Astrocyte of the spinal cord (primary cell): ENCODE results near the gene APBB1IP.

Experiments
- DNase-seq: peaks from one replicate; pipeline ENCODE4 v3.0.0; 2011; ENCODE audit warnings: low read depth, low spot score
- H3K4me3 ChIP-seq: 2 replicates; pipeline ENCODE4 v1.5.1; 2011; ENCODE audit warnings: low read depth, mild to moderate bottlenecking, low read length, moderate library complexity
- in situ Hi-C: cut with HindIII; loops from 2 replicates; pipeline ENCODE4 v1.10.0; 2017; ENCODE audit warnings: low sequenced_read_pairs
- TF ChIP-seq, protein P1 (sequence below): IDR thresholded peaks from 2 replicates; pipeline ENCODE4 v1.5.1; 2012; ENCODE audit warnings: low read depth, mild to moderate bottlenecking, low read length, inconsistent platforms

Gene APBB1IP

DNA sequence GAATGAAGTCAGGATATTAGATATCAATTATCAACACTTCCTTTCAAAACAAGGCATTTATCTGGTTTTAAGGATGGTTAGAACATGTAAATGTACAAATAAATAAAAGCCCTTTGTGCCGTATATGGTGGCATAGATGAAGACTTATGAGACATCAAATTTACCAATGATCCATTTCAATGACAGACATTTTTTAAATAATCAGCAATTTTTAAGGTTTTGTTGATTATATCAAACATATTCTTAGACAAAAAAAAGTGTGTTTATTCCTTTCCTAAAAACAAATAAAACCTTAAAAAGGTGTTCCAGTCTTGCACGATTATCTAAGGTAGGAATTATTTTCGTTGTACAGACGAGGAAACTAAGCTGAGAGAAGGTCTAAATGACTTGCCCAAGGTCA, 13.8 kb downstream of the APBB1IP start:
- no peak for DNase-seq
- in situ Hi-C loops, result no loop called here
- H3K4me3 ChIP-seq, result no peak overlapping the region
- TF ChIP-seq, protein P1, sequence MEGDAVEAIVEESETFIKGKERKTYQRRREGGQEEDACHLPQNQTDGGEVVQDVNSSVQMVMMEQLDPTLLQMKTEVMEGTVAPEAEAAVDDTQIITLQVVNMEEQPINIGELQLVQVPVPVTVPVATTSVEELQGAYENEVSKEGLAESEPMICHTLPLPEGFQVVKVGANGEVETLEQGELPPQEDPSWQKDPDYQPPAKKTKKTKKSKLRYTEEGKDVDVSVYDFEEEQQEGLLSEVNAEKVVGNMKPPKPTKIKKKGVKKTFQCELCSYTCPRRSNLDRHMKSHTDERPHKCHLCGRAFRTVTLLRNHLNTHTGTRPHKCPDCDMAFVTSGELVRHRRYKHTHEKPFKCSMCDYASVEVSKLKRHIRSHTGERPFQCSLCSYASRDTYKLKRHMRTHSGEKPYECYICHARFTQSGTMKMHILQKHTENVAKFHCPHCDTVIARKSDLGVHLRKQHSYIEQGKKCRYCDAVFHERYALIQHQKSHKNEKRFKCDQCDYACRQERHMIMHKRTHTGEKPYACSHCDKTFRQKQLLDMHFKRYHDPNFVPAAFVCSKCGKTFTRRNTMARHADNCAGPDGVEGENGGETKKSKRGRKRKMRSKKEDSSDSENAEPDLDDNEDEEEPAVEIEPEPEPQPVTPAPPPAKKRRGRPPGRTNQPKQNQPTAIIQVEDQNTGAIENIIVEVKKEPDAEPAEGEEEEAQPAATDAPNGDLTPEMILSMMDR, result no peak

DNA sequence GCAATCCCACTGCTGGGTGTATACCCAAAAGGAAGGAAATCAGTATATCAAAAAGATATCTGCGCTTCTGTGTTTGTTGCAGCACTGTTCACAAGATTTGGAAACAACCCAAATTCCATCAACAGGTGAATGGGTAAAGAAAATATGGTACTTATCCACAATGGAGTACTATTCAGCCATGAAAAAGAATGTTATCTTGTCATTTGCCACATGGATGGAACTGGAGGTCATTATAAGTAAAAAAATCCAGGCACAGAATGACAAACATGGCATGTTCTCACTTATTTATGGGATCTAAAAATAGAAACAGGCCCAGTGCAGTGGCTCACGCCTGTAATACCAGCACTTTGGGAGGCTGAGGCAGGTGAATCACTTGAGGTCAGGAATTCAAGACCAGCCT, 15.7 kb downstream of the APBB1IP start:
- no peak overlapping the region for H3K4me3 ChIP-seq
- in situ Hi-C loops, result no loop called here
- DNase-seq, result no peak
- TF ChIP-seq, protein P1, result no peak

DNA sequence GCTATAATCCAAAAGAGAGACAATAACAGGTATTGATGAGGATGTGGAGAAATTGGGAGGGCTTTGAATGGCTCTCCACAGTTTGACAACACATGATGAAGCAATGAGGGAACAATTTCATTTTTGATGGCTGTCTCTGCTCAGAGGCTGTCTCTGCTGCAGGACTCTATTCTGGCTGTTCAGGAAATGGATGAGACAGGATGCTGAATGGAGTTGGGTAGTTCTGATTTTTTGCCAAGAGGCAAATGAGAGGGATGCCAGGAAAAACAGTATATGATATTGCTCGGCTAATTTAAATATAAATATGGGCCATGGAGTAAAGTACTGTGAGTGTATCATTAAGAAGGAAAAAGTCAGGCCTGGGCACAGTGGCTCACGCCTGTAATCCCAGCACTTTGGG, 16.8 kb downstream of the APBB1IP start:
- DNase-seq, result no peak
- in situ Hi-C loops, result no loop called here
- H3K4me3 ChIP-seq, result no peak overlapping the region
- TF ChIP-seq, protein P1, result no peak

DNA sequence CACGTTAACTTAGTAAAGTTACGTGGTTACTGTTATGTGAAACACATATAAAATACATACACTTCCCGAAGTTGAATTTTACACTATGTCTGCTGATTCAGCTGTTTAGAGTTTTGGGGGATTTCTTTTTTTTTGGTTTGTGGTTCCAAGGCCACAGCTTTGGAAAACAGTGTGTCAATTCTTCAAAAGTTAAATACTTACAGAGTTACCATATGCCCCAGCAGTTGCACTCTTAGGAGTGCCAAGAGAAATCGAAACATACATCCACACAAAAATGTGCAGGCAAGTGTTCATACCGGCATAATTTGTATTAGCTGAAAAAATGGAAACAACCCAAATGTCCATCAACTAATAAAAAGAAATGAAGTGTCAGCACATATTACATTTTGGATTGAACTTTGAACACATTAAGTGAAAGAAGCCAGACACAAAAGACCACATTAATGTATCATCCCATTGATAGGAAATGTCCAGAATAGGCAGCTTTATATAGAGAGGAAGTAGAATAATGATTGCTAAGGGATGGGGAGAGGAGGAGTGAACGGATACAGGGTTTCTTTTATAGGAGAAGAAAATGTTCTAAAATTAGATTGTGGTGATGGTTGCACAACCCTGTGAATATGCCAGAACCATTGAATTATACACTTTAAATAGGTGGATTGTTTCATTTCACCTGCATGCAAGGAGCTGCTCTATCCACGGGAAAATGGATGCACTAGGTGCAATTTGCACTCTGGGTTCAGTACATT, 17.6 kb downstream of the APBB1IP start:
- H3K4me3 ChIP-seq, result no peak overlapping the region
- in situ Hi-C loops, result no loop called here
- TF ChIP-seq, protein P1, result no peak
- DNase-seq, result no peak

DNA sequence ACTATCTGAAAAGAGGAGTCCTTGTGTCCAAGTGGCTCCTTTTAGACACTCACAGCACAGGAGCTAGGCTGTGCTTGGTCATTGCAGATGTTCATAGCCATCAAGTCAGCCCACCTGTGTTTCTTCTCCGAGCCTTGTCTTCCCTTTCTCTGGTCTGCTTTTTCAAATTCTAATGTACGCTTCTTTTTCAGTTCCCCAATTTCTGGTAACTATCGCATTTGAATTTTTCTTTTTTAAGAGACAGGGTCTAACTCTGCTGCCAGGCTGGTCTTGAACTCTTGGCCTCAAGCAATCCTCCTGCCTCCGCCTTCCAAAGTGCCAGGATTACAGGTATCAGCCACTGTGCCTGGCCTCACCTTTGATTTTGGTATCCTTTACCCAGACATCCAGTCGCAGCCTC, 18.9 kb downstream of the APBB1IP start:
- TF ChIP-seq, protein P1, result no peak
- in situ Hi-C loops, result no loop called here
- no peak for DNase-seq
- no peak overlapping the region for H3K4me3 ChIP-seq

DNA sequence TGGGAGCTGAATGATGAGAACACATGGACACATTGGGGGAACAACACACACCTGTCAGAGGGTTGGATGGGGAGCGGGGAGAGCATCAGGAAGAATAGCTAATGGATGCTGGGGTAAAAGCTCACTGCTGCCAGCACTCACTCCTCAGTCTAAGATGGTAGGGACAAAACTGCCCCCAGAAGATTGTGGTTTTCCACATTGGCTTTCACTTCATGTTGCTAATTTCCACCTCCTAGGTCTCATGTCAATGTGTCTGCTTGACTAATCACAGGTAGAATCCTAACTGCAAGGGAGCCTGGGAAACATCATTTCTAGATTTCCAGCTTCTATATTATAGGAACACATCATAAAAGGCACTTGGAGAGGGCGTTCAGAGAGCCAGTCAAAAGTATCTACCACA, 22.6 kb downstream of the APBB1IP start:
- in situ Hi-C loops, result no loop called here
- no peak overlapping the region for H3K4me3 ChIP-seq
- DNase-seq, result no peak
- TF ChIP-seq, protein P1, result no peak
